ENCODE data around the gene ZNF407.

GRCh38 chr18:74595431-74595830 is 2.2 kb upstream of the ZNF407 start:
- TF ChIP-seq POLR2A (IDR thresholded peaks at IDR 0.05) (no peak), CTCF (IDR thresholded peaks at IDR 0.05) (no peak)

Measured in stomach (tissue), 4 donors.